Gastrocnemius medialis (tissue), 4 donors: Measurements from ENCODE around the gene ADGRB3.

Source experiments
- CTCF ChIP-seq, 5 experiments: fragments of 450-650 bp in 3 of 5; fragments of 200-600 bp in 2 of 5; sonication (generic) in 2 of 5; IDR thresholded peaks in 4 of 5; conservative IDR thresholded peaks in 1 of 5; 1 replicate in 4 of 5; 2 replicates in 1 of 5; pipeline ENCODE4 v1.5.1; 2016 to 2019; ENCODE audit warnings: antibody characterized with exemption in 5 of 5, mild to moderate bottlenecking in 3 of 5, moderate library complexity in 3 of 5
- POLR2A ChIP-seq, 2 donors: fragments of 450-650 bp; IDR thresholded peaks; one replicate each; pipeline ENCODE4 v1.6.1; 2017; ENCODE audit warnings: antibody characterized with exemption in 2 of 2, mild to moderate bottlenecking in 2 of 2, moderate library complexity in 2 of 2

DNA sequence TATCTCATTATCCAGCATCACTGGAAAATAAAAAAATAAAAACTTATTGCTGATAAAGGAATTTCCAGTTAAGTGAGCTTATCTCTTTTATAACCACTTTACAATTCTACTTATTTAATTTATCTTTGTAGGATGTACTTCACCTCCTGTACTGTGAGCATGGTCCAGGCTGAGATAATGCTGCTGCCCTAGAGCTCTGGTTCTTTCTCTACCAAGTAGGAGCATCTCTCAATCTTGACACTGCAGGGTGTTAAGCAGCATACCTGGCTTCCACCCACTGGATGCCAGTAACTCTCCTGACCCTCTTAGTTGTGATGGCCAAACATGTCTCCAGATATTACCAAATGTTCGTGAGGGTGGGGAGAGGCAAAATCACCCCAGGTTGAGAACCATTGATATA is 454.5 kb downstream of the ADGRB3 start:
- TF ChIP-seq CTCF (IDR thresholded peaks at IDR 0.05 in 4 of 5, conservative IDR thresholded peaks at IDR 0.05 in 1 of 5): no peak
- no peak for TF ChIP-seq POLR2A (IDR thresholded peaks at IDR 0.05)
